HL-60 (cell line): ENCODE measurements around the gene ZFHX3.

Source experiments
- DNase-seq, 2 experiments: peaks; one replicate each; pipeline ENCODE4 v3.0.0-alpha.2; 2010 to 2020; ENCODE audit warnings: low read depth in 1 of 2, low spot score in 1 of 2
- H3K27ac ChIP-seq: fragments of 250-450 bp; sonication (Bioruptor Pico); replicated peaks from 2 replicates; pipeline ENCODE4 v1.5.1; 2020; ENCODE audit warnings: mild to moderate bottlenecking, moderate library complexity
- H3K27me3 ChIP-seq: fragments of 250-450 bp; sonication (Bioruptor Pico); 2 replicates; pipeline ENCODE4 v1.5.1; 2021; ENCODE audit warnings: mild to moderate bottlenecking, moderate library complexity; ENCODE audit not compliant: insufficient read depth, poor library complexity, severe bottlenecking
- H3K4me3 ChIP-seq: replicated peaks from 2 replicates; pipeline ENCODE4 v1.5.1; 2011; ENCODE audit warnings: mild to moderate bottlenecking, control low read depth, low read length; ENCODE audit not compliant: insufficient read depth
- CTCF ChIP-seq: IDR thresholded peaks from one replicate; pipeline ENCODE4 v1.5.1; 2011; ENCODE audit warnings: low read length, control low read depth, inconsistent platforms; ENCODE audit not compliant: insufficient read depth
- GABPA ChIP-seq: IDR thresholded peaks from 2 replicates; pipeline ENCODE4 v1.6.1; 2012; ENCODE audit warnings: low read depth
- POLR2AphosphoS5 ChIP-seq: IDR thresholded peaks from 2 replicates; pipeline ENCODE4 v1.6.1; 2012; ENCODE audit warnings: low read depth
- REST ChIP-seq: IDR thresholded peaks from 2 replicates; pipeline ENCODE4 v1.6.1; 2012; ENCODE audit warnings: low read depth; ENCODE audit not compliant: insufficient replicate concordance
- SPI1 ChIP-seq: IDR thresholded peaks from 2 replicates; pipeline ENCODE4 v1.6.1; 2012; ENCODE audit warnings: low read depth, mild to moderate bottlenecking, borderline replicate concordance

Gene ZFHX3

GRCh38 chr16:72961863-72962262, 86.1 kb downstream of the ZFHX3 start:
- H3K27me3 ChIP-seq: no peaks in the 10 kb centered on the region
- H3K27ac ChIP-seq: no peak overlapping the region
- TF ChIP-seq POLR2AphosphoS5: no peak
- TF ChIP-seq CTCF: no peak
- no peak for TF ChIP-seq REST
- TF ChIP-seq GABPA: no peak
- no peak for TF ChIP-seq SPI1
- no peak overlapping the region for H3K4me3 ChIP-seq
- DNase-seq: no peak

DNA sequence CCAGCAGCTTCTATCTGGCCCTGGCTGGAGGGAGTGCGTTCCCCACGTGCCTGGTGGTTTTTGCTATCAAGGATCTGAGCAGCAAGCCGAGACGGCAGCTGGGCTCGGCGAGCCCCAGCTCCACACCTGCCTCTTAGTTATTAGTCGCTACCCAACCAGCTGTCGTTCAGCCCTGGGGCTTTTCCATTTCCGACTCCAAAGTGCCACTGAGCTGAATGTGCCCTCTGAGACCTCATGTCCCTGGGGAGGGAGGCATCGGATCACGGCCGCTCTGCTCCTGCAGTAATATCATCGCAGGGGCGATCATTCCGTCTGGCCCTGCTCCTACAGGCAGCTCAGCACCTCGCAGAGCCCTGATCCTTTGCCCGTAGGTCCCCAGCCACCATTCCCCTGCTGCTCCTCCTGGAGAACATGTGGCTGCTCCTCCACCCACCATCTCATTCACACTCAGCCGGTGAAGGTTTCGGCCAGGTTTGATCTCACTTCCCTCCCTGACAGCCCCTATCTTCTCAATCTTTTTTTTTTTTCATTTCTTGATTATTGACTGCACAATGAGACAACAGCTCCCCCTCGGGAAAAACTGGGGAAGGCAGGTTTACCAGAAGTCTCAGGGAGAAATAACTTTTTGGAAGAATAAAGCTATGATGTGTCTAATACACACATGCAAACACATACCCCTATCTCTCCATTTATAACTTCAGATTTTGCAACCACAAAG, 86.7 kb downstream of the ZFHX3 start:
- Histone ChIP-seq H3K4me3 (no peak overlapping the region), H3K27me3 (no peaks in the 10 kb centered on the region), H3K27ac (no peak overlapping the region)
- TF ChIP-seq GABPA (no peak), SPI1 (no peak), POLR2AphosphoS5 (no peak), REST (no peak), CTCF (no peak)
- DNase-seq: no peak

- TF ChIP-seq CTCF (no peak), REST (no peak), POLR2AphosphoS5 (no peak), SPI1 (no peak), GABPA (no peak)
- Histone ChIP-seq H3K4me3 (no peak overlapping the region), H3K27ac (no peak overlapping the region), H3K27me3 (no peaks in the 10 kb centered on the region)
- no peak for DNase-seq
These were observed 87.8 kb downstream of the ZFHX3 start for GRCh38 chr16:72960101-72960500.
